ENCODE measurements around the gene TTC27.

GRCh38 chr2:32688541-32688940 lies 60.7 kb downstream of the TTC27 start:
- TF ChIP-seq, protein P1, sequence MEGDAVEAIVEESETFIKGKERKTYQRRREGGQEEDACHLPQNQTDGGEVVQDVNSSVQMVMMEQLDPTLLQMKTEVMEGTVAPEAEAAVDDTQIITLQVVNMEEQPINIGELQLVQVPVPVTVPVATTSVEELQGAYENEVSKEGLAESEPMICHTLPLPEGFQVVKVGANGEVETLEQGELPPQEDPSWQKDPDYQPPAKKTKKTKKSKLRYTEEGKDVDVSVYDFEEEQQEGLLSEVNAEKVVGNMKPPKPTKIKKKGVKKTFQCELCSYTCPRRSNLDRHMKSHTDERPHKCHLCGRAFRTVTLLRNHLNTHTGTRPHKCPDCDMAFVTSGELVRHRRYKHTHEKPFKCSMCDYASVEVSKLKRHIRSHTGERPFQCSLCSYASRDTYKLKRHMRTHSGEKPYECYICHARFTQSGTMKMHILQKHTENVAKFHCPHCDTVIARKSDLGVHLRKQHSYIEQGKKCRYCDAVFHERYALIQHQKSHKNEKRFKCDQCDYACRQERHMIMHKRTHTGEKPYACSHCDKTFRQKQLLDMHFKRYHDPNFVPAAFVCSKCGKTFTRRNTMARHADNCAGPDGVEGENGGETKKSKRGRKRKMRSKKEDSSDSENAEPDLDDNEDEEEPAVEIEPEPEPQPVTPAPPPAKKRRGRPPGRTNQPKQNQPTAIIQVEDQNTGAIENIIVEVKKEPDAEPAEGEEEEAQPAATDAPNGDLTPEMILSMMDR (conservative IDR thresholded peaks at IDR 0.05; ENCODE audit: low read length): no peak
- TF ChIP-seq EZH2phosphoT487 (IDR thresholded peaks at IDR 0.05; ENCODE audit: borderline replicate concordance, low read depth, low read length): no peak

Measured in OCI-LY7 (cell line).